Stimulated activated CD4-positive, alpha-beta T cell treated with anti-CD3 and anti-CD28 coated beads, Interleukin-15, amount 100 ng/mL, for 48 hours (primary cell): Measurements from ENCODE around the gene RILPL2.
"Not testable (repeated sequence)": the region's sequence is repeated elsewhere in the genome, so short reads cannot be mapped to it uniquely, and the experiment has no call there.

ENCODE experiments used
- DNase-seq, 2 donors: peaks; one replicate each; pipeline ENCODE4 v3.0.0-alpha.2; 2020; ENCODE audit warnings: low read depth in 2 of 2

RILPL2 gene

DNA sequence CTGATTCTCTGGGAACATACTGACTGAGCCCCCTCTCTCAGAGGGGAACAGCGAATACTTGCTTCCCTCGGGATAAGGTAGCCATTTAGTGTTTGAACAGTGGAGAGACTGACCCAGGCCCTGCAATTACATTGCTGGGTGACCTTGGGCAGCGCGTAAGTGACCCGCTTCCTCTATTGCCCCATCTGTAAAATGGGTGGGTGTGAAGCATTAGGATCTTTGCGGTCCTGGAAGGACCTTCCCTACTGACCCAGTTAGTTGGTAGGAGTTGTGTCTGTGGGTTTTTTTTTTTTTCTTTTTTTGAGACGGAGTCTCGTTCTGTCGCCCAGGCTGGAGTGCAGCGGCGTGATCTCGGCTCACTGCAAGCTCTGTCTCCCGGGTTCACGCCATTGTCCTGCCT lies 53.8 kb downstream of the RILPL2 start:
- DNase-seq, result no peak

DNA sequence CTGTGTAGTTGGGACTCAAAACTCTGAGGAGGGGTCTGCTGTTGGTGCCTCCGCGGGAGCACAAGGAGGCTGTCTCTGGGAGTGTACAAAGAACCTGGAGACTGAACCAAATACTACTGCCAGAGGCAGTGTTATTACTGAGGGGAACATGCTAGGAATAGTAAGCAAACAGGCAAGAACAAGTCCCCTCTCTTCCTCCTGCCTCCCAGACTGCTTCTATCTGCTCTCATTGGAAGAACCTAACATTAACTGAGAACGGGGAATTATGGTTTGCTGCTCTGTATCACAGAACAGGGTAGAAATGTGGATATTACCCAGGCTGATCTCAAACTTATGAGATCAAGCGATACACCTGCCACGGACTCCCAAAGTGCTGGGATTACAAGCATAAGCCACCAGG lies 57.1 kb downstream of the RILPL2 start:
- DNase-seq, result no peak

DNA sequence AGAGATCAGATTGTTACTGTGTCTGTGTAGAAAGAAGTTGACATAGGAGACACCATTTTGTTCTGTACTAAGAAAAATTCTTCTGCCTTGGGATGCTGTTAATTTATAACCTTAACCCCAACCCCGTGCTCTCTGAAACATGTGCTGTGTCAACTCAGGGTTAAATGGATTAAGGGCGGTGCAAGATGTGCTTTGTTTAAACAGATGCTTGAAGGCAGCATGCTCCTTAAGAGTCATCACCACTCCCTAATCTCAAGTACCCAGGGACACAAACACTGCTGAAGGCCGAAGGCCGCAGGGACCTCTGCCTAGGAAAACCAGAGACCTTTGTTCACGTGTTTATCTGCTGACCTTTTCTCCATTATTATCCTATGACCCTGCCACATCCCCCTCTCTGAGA lies 64.1 kb downstream of the RILPL2 start:
- not testable (repeated sequence) for DNase-seq

DNA sequence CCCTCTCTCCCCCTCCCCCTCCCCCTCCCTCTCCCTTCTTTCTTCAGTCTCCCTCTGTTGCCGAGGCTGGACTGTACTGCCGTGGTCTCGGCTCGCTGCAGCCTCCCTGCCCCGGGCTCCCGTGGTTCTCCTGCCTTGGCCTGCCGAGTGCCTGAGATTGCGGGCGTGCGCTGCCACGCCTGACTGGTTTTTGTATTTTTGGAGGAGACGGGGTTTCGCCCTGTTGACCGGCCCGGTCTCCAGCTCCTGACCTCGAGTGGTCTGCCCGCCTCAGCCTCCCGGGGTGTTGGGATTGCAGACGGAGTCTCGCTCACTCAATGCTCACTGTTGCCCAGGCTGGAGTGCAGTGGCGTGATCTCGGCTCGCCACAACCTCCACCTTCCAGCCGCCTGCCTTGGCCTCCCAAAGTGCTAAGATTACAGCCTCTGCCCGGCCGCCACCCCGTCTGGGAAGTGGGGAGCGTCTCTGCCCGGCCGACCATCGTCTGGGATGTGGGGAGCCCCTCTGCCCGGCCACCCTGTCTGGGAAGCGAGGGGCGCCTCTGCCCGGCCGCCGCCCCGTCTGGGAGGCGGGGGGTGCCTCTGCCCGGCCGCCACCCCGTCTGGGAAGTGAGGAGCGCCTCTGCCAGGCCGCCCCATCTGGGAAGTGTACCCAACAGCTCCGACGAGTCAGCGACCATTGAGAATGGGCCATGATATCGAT lies 64.7 kb downstream of the RILPL2 start:
- not testable (repeated sequence) for DNase-seq

DNA sequence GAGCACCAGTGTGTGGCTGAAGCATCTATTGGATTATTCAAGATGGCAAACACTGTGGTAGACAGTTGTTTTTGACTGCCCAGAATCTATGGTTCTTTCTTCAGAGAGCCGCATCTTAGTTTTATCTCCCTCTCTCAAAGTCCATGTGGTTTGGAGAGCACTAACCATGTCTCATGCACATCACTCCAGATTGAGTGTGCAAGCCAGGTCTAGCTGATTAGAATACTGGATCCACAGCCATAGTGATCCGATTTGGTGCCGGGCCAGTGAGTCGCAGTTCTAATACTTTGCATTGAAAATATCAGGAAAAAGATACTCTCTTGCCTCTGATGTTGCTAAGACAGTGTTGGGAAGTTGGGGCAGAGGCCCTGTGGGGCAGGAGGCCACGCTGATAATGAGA lies 67.3 kb downstream of the RILPL2 start:
- no peak for DNase-seq

DNA sequence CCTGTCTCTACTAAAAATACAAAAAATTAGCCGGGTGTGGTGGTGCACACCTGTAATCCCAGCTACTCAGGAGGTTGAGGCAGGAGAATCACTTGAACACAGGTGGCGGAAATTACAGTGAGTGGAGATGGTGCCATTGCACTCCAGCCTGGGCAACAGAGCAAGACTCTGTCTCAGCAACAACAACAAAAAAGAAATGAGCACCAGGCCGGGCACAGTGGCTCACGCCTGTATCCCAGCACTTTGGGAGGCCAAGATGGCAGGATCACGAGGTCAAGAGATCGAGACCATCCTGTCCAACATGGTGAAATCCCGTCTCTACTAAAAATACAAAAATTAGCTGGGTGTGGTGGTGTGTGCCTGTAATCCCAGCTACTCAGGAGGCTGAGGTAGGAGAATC lies 68.1 kb downstream of the RILPL2 start:
- not testable (repeated sequence) for DNase-seq

DNA sequence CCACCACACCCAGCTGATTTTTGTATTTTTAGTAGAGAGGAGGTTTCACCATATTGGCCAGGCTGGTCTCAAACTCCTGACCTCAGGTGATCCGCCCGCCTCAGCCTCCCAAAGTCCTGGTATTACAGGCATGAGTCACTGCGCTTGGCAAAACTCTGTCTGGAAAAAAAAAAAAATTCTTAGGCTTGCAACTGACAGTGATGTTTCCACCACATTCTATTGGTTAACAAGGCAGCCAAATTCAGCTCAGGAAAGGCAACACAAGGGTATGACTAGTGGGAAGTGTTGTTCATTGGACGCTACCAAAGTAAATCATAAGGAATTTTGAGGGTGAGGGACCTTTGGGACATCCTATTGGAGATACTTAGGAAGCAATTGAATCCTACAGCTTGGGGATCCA lies 69.0 kb downstream of the RILPL2 start:
- DNase-seq, result no peak
